Head of caudate nucleus (tissue), 42 donors: ENCODE results near the gene NEU4.
"Not testable (repeated sequence)": the region's sequence is repeated elsewhere in the genome, so short reads cannot be mapped to it uniquely, and the experiment has no call there.

ENCODE experiments used
- DNase-seq, 42 donors: peaks; one replicate each; pipeline versions ENCODE4 v3.0.0 to v3.0.0-alpha.2; 2020 to 2021; ENCODE audit warnings: mixed read lengths in 7 of 42
- intact Hi-C: fragments of 100-400 bp; cut with DNase I; formaldehyde crosslinking; loops from one replicate; pipeline ENCODE4 v1.15.0; 2022

Gene NEU4

DNA sequence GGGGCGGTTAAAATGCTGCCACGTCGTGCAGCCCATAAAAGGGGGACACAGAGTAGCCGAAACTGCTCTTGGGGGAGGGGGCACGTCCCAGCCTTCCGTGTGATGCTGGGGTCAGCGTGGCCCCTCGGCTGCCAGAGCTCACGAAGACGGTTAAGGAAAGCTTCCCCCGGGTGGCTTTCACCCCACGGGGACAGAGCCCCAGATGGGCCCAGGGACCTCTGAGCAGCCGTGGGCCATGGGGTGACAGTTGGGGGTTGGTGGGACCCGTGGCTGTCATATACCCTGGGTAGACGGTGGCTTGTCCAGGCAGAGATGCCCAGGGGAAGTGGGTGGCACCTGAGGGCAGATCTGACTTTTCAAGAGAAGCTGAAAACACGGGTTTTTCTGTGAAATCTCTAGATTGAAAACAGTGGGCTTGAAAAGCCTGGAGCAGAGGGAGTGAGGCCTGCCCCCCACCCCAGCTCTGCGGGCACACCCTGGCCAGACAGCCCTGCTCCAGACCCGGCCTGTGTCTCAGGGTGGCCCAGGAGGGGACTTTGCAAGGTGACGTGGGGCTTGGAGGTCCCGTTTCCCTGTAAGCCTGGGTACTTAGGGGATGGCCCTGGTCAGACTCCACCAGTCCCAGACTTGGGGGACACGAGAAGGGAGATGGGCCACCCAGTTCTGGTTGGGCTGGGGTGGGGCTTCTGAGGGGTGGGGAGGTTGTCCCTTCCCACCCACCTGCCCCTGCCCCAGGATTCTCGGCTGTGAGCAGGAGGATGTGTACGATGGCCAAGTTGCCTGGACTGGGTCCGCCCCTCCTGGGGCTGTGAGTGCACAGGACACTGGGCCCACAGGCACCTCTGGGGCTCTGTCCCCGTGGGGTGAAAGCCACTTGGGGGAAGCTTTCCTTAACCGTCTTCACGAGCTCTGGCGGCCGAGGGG lies 652 bp downstream of the NEU4 start:
- peak in 5 of 42 donors; percentile 1 to 43 (median 17) for DNase-seq
- intact Hi-C loops, result no loop called here

DNA sequence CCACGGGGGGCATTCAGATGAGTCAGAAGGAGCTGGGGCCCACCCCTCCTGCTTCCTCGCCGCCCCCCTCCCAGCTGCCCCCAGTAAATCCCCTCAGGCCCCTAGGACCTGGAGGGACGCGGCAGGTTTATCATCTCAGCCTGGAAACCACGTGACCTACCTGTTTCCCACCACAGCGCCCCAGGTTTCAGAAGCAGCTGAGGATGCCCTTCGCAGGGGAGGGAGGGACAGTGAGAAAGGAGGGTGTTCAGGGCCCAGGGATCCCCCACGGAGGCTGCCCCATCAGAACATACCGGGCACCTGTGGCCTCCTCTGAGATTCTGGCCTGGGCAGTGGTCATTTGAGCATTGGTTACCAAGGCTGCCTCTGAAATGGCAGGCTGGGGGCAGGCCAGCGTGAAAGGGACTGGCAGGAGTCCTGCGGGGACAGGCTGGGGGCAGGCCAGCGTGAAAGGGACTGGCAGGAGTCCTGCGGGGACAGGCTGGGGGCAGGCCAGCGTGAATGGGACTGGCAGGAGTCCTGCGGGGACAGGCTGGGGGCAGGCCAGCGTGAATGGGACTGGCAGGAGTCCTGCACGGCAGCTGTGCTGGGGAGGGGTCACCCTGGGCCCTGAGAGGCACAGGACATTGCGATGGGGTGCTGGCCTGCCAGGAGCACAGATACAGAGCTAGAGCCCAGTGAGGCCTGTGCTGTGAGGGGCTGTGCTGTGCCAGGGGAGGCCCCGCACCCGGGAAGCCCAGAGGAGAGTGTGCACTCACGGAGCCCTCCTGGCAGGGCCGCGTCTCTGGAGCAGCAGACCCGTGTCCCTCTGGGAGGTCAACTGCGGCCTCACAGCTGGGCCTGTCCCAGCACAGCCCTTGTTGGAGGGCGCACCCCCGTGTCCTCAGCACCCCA lies 1.6 kb downstream of the NEU4 start:
- peak in 41 of 42 donors; percentile 53 to 93 (median 75) for DNase-seq
- intact Hi-C loops, result no loop called here

DNA sequence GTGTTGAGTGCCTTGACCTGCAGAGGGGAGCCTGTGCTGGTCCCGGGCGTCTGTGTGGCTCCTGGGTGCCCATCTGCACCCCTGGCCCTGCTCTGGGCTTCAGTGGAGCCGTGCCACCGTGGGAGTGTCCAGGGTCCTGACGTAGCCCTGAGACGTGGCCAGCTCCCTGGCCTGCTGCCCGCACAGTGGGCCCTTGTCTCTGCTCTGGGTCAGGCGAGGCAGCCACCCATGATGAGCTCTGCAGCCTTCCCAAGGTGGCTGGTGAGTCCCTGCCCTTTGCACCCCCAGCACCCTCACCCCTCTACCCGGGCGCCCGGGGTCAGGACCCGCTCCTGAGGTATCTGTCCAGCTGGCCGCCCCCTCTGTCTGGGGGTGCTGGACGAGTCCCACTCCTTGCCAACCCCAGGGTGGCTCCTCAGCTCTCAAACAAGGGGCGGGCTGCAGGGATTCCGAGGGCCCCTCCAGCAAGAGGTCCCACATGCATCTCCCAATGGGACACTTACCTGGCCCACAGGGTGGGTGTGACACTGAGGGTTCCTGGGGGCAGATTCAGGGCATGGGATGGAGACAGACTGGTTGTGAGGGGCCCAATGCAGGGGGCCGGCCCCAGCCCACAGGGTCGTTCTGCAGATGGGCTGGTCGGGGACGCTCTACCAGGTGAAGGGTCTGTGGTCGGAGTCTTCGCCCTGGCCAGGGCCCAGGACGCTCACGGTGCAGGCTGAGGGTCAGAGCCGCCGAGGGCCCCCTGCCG lies 2.4 kb downstream of the NEU4 start:
- DNase-seq, result peak in 41 of 42 donors; percentile 33 to 88 (median 75)
- intact Hi-C loops, result no loop called here

DNA sequence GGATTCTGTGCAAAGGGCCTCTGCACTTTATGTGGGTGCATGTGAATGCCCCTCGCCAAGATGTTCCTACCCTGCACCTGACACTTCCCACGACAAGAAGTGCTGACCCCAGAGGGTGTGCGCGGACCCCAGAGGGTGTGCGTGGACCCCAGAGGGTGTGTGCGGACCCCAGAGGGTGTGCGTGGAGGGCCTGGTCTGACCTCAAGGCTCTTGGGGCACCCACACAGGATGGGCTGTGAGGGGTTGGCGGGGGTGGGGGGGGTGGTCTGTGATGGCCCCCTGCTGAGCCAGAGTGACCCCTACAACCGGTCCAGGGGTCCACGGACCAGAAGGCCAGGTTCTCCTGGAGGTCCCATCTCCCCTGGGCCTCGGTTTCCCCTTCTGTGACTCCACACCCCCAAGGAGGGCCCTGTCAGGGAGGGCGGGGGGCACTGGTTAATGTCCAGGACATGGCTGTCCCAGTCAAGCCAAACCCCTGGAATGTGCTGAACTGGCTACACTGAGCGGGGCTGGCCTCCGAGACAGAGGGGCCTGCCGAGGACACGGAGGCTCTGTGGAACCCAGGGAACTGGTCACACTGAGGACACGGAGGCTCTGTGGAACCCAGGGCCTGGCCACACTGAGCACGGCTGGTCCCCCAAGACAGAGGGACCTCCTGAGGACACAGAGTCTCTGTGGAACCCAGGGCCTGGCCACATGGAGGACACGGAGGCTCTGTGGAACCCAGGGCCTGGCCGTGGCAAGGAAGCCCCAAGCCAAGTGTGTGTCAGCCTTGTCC lies 3.1 kb downstream of the NEU4 start:
- peak in 4 of 42 donors; percentile 10 to 36 (median 14) for DNase-seq
- intact Hi-C loops, result no loop called here

DNA sequence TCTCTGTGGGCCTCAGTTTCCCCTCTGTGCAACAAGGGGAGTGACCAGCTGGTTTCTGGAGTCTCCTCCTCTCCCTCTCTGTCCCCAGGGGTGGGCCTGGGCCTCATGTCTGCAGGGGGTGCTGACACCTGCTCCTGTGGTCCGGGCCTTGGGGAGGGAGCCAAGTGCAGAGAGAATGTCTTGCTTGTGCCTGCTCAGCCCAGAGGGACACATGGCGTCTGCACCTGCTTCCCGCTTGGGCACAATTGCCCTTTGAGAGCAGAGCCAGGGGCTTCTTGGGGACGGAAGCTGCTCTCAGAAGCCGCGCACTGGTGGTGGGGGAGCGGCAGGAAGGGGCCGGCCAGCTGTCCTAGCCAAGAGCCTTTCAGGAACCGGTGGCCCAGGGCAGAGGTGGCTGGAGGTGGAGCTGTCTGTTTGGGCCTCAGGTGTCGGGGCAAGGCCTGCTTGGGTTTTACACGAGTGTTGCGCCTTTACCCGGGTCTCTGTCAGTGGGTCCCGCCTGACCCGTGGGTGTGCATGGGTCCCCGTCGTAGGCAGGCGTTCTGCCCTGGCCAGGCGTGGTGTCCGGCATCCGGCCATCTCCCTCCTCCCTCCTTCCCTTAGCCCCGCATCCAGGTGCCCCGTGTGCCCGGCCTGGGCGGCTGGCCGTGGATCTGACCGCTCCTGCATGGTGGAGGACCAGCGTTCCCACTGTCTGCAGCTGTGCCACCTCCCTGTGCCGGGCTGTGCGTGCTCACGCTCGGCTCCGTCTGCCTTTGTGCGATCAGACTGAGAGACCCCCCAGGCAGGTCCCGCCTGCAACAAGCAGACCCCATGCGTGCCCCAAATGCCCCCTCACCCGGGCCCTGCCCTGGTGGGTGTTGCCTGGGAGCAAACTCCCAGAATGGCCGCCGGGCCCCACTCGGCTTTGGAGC lies 4.0 kb downstream of the NEU4 start:
- intact Hi-C loops, result no loop called here

GRCh38 chr2:241813644-241814392 lies 4.8 kb downstream of the NEU4 start:
- peak in 3 of 42 donors; percentile 8 to 39 (median 14) for DNase-seq
- intact Hi-C loops, result no loop called here

More for the DNA sequence above, 4.0 kb downstream of the NEU4 start:
- peak in 38 of 42 donors; percentile 28 to 85 (median 58) for DNase-seq

DNA sequence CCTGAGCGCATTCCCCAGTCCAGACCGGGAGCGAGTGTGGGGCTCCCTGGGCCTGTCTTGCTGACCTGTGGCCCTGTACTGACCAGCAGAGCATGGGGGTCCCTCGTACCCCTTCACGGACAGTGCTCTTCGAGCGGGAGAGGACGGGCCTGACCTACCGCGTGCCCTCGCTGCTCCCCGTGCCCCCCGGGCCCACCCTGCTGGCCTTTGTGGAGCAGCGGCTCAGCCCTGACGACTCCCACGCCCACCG lies 5.3 kb downstream of the NEU4 start:
- DNase-seq, result peak in 2 of 42 donors; percentile 14 to 25
- intact Hi-C loops, result no loop called here

- DNase-seq, result peak in 6 of 42 donors; percentile 0 to 36 (median 17)
- intact Hi-C loops, result no loop called here
Measured at GRCh38 chr2:241814643-241815476, 5.9 kb downstream of the NEU4 start.

DNA sequence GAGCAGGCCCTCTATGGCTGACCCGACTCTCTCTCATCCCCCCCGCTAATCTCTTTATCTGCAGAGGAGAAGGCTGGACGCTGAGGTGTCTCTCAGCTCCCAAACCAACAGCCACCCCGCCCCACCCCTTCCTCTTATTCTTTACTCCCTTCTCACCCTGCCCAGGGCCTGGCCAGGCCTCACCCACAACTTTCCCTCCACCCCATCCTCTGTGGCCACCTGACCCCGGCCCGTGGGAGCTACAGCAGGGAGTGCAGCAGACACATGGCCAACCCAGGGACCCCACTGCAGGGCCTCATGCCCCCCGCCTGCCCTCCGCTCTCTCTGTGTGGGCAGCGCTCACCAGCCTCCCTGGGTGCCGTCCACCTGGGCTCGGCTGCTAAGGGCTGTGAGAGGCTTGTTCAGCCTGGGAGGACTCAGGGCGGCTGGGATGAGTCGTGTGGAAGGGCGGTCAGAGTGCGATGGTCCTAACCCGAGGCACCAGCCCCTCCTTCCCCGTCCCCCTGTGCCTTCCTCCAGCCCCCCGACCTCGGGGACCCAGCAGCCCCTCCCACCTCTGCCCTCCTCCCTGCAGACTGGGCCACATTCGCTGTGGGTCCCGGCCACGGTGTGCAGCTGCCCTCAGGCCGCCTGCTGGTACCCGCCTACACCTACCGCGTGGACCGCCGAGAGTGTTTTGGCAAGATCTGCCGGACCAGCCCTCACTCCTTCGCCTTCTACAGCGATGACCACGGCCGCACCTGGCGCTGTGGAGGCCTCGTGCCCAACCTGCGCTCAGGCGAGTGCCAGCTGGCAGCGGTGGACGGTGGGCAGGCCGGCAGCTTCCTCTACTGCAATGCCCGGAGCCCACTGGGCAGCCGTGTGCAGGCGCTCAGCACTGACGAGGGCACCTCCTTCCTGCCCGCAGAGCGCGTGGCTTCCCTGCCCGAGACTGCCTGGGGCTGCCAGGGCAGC lies 6.8 kb downstream of the NEU4 start:
- peak in 10 of 42 donors; percentile 1 to 37 (median 10) for DNase-seq
- intact Hi-C loops, result no loop called here

DNA sequence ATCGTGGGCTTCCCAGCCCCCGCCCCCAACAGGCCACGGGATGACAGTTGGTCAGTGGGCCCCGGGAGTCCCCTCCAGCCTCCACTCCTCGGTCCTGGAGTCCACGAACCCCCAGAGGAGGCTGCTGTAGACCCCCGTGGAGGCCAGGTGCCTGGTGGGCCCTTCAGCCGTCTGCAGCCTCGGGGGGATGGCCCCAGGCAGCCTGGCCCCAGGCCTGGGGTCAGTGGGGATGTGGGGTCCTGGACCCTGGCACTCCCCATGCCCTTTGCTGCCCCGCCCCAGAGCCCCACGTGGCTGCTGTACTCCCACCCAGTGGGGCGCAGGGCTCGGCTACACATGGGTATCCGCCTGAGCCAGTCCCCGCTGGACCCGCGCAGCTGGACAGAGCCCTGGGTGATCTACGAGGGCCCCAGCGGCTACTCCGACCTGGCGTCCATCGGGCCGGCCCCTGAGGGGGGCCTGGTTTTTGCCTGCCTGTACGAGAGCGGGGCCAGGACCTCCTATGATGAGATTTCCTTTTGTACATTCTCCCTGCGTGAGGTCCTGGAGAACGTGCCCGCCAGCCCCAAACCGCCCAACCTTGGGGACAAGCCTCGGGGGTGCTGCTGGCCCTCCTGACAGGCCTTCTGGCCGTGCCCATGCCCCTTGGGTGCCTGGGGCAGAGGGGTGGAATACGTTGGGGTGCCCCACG lies 7.6 kb downstream of the NEU4 start:
- DNase-seq, result peak in 9 of 42 donors; percentile 0 to 30 (median 21)
- intact Hi-C loops, result no loop called here

GRCh38 chr2:241817126-241817820 lies 8.3 kb downstream of the NEU4 start:
- intact Hi-C loops, result no loop called here
- peak in 7 of 42 donors; percentile 2 to 38 (median 8) for DNase-seq

- peak in 5 of 42 donors; percentile 4 to 39 (median 26) for DNase-seq
- intact Hi-C loops, result not testable (repeated sequence)
Measured at GRCh38 chr2:241817821-241818215, 8.8 kb downstream of the NEU4 start.

DNA sequence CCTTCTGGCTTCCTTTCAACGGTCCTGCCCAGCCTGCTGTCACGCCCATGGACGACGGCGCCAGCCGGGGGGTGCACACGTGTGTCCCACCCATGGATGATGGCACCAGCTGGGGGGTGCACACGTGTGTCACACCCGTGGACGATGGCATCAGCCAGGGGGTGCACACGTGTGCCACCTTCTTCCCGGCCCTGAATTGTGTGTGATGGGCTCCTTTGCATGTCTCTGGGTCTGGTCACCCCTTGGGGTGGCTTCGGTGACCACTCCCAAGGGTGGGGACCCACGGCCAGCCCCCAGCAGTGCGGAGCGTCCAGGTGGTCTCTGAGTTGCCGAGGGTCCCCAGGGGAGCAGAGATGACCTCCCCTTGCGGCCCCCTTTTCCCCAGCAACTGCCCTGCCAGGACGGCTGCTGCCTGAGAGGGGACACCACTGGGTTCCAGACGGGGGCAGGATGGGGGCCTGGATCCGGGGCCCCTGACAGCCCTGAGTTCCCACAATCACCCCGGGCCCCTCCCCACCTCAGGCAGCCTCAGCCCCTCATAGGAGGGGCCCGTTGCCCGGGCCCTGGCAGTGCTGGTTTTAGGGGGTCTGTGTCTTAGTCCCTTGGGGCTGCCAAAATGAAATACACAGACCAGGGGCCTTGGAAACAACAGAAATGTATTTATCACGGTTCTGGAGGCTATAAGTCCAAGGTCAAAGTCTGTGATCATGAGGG lies 9.4 kb downstream of the NEU4 start:
- intact Hi-C loops, result no loop called here
- DNase-seq, result peak in 7 of 42 donors; percentile 1 to 37 (median 24)
